Activated T-cell treated with anti-CD3 and anti-CD28 coated beads for 4 hours (primary cell): Measurements from ENCODE around the gene FITM1.

ENCODE experiments used
- DNase-seq: peaks from one replicate; pipeline ENCODE4 v3.0.0-alpha.2; 2020

Gene FITM1

DNA sequence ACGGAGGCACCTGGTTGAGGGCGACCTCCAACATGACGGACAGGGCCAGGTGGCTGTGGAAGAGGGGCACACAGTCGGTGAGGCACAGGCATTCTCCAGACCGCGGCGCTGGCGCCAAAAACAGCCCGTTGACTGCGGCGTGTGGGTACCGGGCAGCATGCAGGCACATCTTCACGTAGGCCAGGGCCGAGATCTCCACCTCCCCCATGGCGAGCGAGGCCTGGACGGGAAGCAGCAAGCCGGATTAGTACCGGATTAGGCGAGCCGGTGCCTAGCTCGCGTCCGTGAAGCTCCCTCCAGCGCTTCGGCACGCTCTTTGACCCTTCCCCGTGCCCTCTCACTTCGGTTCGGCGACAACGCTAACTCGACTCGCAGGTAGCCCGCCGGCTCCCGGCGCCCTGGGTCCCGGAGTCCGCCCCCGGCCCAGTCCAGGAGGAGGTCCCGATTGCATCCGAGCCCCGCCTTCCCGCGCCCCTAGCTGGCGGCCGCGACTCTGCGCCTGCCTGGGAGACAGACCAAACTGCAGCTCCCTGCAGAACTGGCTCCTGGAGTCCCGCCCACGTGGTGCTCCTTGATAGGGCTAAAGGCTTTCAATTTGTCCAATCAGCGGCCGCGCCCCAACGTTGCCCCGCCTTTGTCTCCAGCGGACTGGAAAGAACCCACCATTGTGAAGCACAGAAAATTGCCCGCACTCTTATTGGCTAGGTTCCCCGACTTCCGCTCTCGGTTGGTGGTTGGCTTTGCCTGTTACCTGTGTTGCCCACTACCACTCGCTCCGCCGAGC is 10.8 kb downstream of the FITM1 start, which contains the start of gene EMC9:
EMC9 (minus strand) TSS at position 495 of the 784 bp plus-strand sequence; CDS start at position 208, 287 bp downstream.
- peak; percentile 99 for DNase-seq

DNA sequence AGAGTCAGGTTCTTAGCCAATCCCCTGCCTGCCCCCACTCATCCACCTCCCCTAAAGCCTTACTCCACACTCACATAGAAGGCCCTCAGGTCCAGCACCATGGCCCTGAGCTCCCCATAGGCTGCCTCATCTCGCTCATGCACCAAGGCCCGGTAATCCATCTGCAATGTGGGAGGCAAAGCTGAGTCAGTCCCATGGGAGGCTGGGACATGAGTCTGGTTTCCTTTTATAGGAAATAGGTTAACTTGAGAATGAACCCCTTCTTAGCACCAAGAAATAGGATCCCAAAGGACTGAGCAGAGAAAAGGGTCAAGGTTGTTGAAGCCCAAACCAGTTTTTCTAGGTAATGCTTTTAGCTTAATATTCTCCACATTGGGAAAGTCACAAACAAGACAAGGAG is 13.1 kb downstream of the FITM1 start:
- DNase-seq: no peak

DNA sequence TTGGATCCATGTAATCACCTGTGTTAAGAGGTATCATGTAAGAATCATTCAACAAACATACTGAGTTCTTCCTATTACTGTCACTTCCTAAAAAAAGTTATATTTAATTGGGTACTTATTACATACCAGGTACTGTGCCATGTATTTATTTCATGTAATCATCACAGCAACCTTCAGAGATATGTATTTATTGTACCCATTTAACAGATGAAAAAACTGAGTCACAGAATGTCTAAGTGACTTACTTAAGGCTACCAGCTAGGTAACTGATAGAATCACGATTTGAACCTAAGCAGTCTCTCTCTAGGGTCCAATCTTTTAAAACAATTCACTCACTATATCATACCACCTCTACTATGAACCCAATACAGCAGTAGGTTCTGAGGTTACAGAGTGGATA is 14.0 kb downstream of the FITM1 start:
- DNase-seq: no peak

DNA sequence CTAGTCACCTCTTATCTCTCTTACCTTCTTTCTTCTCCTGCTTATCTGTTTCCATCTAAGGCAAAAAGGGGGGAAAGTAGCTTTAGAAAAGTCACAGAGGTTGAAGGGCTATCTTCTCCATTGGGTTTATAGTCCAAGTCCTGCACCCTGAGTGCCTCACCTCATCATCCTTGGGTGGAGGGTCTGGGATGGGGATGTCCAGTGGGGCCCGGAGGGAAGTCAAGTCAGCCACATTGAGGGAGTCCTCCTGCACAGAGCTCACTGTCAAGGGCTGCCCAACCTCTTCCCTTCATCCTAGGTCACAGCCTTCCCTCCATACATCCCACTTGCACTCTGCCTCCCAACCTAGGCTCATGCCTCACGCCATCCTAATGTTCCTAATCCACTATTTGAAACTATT is 14.8 kb downstream of the FITM1 start:
- DNase-seq: no peak

DNA sequence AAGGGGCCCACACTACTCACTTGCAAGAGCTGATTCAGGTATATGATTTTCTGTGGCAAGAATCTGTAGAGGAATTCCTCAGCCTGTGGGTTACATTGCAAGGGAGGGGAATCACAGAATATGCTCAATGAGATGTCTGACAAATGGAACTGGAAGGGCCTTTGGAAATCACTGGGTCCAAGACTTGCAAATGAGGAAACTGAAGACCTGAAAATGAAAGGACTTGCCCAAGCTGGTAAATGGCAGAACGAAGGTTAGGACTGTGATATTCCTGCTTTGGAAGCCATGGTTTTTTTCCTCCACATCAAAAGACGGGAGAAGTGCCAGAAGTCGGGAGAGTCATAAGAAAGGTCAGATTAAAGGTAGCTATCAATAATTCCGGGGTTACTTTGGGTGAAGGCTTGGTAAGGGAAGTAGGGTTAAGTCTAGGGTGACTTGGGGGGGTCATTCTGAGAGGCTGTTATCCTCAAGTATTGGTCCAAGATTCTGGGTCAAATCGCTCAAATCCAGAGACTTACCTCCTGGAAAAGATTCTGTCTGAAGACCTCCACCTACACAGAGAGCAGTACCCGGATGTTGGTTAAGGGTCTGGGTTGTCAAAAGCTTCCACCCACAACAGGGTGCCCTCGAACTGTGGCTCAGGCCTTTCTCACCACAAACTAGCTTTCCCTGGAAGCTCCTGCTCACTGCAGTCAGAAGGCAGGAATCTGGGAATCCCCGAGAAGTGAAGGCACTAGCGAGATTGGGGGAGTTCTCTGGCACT is 15.4 kb downstream of the FITM1 start:
- DNase-seq: no peak

DNA sequence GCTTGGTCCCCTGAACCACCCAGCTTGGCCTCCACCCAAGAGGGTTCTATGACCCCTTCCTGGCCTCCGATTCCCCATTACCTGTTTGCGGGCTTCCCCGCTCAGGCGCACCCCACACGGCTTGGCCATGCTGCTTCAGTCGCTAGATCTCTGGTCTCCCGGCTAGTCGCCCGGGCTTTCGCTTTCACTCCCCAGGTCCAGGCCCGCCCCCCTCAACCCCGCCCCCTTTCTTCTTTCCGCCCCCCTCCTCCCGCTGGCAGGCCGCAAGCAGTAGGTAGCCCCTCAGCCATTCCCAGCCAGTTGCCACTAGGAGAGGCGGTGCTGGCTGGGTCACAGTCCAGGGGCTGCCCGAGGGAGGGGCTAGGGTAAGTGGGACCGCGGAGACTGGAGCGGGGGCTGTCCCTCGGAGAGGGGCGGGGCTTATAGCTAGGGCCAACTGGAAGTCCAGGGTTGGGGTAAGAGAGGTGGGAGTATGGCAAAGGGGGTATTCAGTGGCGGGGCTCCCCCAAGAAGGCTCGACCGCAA is 16.1 kb downstream of the FITM1 start, which contains the start of gene PSME2:
PSME2 (minus strand) TSS at position 158 of the 525 bp plus-strand sequence; CDS start at position 129, 29 bp downstream.
- peak; percentile 66 for DNase-seq

DNA sequence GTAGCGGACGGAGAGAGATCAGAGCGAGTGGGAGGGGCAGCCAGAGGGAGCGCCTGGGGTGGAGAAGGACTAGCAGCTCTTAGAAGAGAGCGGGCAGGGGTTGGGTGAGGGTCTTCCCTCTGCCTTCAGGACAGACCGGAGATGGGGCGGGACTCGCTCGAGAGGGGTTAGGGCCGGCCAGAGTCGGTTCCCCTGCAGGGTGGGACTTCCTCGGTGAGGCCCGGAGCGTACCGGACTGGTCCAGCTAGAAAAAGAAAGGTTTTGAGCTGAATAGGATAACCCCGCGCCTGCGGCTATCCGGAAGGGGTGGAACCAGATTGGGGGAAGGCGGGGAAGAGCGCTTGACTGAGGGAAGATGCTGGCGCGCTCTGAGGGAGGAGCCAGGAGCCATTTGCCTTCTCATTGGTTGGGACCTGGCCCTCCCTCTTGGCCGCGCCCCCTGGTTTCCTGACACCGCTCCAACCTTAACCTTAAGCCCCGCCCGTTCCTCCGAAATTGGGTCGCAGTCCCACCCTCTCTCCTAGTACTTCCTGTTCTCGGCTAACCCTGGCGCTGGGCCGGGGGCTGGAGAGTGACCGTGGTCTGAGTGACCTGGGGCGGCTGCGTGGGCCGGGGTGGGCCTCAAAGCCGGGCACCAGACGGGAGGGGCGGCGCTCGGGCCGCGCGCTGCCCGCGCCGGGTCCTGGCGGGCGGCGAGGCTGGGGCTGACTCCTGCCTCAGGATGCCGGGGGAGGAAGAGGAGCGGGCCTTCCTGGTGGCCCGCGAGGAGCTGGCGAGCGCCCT is 16.7 kb downstream of the FITM1 start, which contains the start of gene RNF31:
RNF31 (plus strand) TSS at position 521 of the 783 bp plus-strand sequence; CDS start at position 722, 201 bp downstream.
- DNase-seq: peak; percentile 96

DNA sequence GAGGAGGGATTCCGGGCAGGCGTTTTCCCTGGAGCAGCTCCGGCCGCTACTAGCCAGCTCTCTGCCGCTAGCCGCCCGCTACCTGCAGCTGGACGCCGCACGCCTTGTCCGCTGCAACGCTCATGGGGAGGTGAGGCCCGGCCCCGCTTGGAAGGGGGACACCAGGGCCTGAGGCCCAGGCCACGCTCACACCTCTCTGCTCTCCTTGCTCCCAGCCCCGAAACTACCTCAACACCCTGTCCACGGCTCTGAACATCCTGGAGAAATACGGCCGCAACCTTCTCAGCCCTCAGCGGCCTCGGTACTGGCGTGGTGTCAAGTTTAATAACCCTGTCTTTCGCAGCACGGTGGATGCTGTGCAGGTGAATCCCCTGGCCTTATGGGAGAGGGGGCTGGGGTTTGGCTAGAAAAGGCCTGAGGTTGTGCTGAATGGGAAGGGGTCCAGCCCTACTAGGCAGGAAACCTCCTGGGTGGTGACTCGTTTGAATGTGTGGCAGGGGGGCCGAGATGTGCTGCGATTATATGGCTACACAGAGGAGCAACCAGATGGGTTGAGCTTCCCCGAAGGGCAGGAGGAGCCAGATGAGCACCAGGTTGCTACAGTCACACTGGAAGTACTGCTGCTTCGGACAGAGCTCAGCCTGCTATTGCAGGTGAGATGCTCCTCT is 17.4 kb downstream of the FITM1 start:
- DNase-seq: no peak

DNA sequence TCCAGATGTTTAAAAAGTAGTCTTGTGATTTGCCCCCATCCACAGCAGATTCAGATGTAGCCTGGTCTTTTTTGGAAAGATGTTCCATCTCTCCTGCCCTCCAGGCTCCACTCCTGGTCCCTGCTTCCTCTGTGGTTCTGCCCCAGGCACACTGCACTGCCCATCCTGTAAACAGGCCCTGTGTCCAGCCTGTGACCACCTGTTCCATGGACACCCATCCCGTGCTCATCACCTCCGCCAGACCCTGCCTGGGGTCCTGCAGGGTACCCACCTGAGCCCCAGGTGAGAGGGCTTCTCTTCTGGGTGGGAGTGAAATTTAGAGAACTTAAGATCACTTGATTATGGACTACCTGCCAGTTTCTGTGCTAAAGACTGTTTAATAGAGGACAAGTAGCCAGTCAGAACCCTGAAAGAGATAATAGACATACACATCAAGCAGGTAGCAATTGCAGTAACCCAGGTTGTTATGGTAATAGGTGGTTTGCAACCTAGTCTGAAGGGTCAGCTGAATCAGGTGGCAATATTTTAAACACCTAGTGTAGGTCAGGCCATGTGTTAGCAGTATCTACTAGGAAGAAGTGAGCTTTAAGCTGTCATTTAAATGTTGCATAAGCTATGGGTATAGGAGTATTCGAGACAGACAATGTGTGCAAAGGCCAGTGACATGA is 19.0 kb downstream of the FITM1 start:
- DNase-seq: no peak

DNA sequence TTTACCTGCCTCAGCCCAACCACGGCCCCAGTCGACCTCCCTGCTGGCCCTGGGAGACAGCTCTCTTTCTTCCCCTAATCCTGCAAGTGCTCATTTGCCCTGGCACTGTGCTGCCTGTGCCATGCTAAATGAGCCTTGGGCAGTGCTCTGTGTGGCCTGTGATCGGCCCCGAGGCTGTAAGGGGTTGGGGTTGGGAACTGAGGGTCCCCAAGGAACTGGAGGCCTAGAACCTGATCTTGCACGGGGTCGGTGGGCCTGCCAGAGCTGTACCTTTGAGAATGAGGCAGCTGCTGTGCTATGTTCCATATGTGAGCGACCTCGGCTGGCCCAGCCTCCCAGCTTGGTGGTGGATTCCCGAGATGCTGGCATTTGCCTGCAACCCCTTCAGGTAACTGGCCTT is 19.6 kb downstream of the FITM1 start:
- no peak for DNase-seq

DNA sequence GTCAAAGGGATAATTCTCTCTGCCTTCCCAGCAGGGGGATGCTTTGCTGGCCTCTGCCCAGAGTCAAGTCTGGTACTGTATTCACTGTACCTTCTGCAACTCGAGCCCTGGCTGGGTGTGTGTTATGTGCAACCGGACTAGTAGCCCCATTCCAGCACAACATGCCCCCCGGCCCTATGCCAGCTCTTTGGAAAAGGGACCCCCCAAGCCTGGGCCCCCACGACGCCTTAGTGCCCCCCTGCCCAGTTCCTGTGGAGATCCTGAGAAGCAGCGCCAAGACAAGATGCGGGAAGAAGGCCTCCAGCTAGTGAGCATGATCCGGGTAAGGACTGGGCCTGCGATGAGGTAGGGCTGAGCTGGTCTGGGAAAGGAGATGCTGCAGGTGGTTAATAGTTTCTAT is 20.1 kb downstream of the FITM1 start:
- DNase-seq: no peak

DNA sequence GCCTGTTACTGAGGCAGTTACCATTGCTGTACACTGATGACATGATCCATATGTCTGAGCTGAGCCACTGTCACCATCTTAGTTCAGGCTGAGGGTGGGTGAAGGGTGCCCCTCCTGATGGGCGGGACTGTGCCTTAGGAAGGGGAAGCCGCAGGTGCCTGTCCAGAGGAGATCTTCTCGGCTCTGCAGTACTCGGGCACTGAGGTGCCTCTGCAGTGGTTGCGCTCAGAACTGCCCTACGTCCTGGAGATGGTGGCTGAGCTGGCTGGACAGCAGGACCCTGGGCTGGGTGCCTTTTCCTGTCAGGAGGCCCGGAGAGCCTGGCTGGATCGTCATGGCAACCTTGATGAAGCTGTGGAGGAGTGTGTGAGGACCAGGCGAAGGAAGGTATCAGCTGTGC is 20.5 kb downstream of the FITM1 start:
- no peak for DNase-seq

DNA sequence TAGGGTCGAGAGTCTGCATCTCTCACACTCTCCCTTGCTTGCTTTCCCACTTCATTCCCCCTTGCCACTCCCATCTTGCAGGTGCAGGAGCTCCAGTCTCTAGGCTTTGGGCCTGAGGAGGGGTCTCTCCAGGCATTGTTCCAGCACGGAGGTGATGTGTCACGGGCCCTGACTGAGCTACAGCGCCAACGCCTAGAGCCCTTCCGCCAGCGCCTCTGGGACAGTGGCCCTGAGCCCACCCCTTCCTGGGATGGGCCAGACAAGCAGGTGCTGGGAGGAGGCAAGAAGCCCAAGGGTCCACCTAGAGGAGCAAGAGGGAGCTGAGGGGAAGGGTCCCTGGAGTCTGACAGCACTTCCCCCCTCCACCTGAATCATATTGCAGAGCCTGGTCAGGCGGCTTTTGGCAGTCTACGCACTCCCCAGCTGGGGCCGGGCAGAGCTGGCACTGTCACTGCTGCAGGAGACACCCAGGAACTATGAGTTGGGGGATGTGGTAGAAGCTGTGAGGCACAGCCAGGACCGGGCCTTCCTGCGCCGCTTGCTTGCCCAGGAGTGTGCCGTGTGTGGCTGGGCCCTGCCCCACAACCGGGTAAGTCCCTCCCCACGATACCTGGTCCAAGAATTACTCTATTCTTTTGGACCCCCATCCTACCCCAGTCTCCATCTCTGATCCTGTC is 21.1 kb downstream of the FITM1 start:
- DNase-seq: no peak

DNA sequence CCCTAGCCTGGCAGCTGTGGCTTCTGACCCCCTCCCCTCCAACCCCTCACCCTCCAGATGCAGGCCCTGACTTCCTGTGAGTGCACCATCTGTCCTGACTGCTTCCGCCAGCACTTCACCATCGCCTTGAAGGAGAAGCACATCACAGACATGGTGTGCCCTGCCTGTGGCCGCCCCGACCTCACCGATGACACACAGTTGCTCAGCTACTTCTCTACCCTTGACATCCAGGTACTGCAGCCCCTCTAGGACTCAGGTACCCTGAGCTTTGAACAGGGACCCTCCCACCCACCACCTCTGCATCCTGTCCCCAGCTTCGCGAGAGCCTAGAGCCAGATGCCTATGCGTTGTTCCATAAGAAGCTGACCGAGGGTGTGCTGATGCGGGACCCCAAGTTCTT is 24.6 kb downstream of the FITM1 start:
- no peak for DNase-seq

DNA sequence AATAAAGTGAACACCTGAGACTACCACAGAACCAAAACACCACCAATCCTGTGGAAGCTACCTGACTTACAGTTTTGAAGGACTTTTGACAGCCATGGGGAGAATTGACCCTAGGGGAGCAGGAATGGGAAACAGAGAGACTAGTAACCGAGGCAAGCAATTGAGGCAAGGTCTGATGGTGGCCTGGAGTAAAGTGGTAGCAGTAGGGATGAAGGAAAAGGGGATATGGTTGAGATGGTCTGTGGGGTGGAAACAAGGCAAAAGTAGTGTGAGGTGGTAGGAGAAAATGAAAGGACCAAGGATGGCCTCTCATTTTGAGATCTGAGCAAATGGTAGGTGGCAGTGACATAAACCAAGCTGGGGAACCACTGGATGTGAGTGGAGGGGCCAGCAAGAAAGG is 26.4 kb downstream of the FITM1 start:
- DNase-seq: no peak

DNA sequence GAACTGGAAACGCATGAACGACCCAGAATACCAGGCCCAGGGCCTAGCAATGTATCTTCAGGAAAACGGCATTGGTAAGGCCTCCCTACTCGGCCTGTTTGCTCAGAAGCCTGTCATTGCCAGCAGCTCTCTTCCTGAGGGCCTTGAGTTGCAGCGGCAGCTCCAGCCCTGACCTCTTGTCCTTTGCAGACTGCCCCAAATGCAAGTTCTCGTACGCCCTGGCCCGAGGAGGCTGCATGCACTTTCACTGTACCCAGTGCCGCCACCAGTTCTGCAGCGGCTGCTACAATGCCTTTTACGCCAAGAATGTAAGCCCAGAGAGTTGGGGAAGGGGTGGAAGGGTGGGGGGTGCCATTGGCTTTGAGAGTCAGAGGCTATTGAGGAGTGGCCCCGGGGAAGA is 26.9 kb downstream of the FITM1 start:
- no peak for DNase-seq

DNA sequence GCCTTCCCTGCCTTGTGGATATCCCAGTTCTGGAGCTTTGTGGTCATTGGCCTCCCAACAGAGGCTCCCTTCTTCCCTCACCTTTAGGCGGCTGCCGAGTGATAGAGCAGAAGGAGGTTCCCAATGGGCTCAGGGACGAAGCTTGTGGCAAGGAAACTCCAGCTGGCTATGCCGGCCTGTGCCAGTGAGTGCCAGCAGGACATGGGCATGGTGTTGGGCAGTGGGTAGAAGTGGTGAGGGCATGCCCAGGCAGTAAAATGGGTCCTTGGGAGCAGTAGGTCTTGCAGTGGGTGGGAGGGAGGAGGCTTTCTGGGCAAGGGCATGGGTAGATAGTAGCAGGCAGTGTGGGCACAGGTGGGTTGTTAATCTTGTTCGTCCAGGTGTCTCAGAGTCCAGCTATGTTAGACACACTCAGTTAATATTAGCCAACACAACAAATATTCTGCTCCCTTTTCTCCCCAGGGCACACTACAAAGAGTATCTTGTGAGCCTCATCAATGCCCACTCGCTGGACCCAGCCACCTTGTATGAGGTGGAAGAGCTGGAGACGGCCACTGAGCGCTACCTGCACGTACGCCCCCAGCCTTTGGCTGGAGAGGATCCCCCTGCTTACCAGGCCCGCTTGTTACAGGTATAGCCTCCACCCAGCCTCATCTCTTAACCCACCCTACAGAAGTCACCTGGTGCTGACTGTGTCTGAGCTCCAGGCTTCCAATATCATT is 29.5 kb downstream of the FITM1 start:
- DNase-seq: no peak

DNA sequence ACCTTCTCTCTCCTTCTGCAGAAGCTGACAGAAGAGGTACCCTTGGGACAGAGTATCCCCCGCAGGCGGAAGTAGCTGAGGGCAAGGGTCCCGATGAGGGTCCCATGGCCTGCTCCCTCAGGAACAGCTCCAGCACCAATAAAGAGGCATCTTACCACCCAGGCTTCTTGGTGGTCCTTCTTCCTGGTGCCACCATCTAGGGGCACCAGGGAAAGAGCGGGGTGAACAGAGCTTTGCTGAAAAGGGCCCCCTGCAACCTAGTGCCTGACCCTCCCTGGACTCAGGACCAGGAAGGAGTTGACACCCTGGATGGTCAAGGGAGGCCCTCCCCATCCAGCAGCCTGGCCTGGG is 30.0 kb downstream of the FITM1 start:
- DNase-seq: no peak

DNA sequence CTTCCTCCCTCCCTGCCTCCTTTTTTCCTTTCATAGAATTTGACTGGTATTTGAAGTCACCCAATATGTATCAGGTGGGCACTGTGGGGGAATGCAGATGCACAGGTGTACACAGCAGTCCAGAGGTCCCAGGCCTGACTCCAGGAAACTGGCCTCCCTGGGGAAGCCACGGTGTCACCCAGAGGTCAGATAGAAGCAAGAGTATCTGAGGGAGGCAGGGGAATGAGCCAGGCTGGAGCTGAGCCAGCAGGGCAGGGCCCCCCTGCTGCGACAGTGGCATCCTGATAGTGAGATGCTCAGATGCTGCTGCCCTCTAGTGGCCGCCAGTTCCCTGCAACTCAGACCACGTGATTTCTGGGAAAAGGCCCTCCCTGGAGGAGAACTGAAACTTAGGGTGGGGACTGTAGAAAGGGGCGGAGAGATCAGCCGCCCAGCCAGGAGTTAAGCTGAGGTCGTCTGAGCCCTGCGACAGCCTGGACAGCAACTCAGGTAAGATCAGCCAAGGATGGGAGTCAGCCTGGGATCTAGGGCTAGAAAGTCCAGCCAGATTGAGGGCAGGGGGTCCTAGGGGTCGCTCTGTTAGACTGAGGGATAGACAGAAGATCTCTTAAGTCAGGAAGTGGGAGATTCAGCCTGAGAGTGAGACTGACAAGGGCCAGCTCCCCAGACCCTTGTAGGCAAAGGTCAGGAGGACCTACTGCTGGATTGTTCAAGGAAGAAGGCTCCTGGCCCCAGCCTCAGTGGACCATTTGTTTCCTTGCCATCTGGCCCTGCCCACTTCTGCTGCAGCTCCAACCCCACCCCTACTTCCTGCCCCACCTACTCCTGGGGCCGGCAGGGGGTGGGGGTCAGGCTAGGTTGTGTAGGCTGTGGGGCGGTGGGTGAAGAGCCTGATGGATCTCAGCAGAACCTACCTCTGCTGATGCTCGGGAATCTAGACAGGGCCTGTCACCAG is 30.7 kb downstream of the FITM1 start, which contains the start of gene IRF9:
IRF9 (plus strand) TSS at position 416 of the 955 bp plus-strand sequence. CDS start 880 bp downstream, outside the sequence.
- DNase-seq: peak; percentile 100
